ENCODE measurements around the gene APOL6.

Gene APOL6

GRCh38 chr22:35651085-35651484 lies 2.8 kb downstream of the APOL6 start:
- FAIRE-seq (no peak), DNase-seq (ENCODE audit: insufficient read length, low spot score) (no peak)
- no peak for TF ChIP-seq CTCF (IDR thresholded peaks at IDR 0.05; ENCODE audit: insufficient read depth, missing control alignments)

GRCh38 chr22:35653824-35654223 lies 5.6 kb downstream of the APOL6 start:
- no peak for TF ChIP-seq CTCF (IDR thresholded peaks at IDR 0.05; ENCODE audit: insufficient read depth, missing control alignments)
- DNase-seq (ENCODE audit: insufficient read length, low spot score) = no peak
- no peak for FAIRE-seq

GRCh38 chr22:35656284-35656752 lies 8.1 kb downstream of the APOL6 start:
- no peak for TF ChIP-seq CTCF (IDR thresholded peaks at IDR 0.05; ENCODE audit: insufficient read depth, missing control alignments)
- FAIRE-seq (no peak), DNase-seq (ENCODE audit: insufficient read length, low spot score) (no peak)

GRCh38 chr22:35657571-35658312 lies 9.5 kb downstream of the APOL6 start:
- DNase-seq (ENCODE audit: insufficient read length, low spot score) = no peak
- FAIRE-seq = no peak

GRCh38 chr22:35660291-35661127 lies 12.3 kb downstream of the APOL6 start:
- FAIRE-seq (no peak), DNase-seq (ENCODE audit: insufficient read length, low spot score) (no peak)
- TF ChIP-seq CTCF (IDR thresholded peaks at IDR 0.05; ENCODE audit: insufficient read depth, missing control alignments) = no peak

More at GRCh38 chr22:35657571-35658312, 9.5 kb downstream of the APOL6 start:
- no peak for TF ChIP-seq CTCF (IDR thresholded peaks at IDR 0.05; ENCODE audit: insufficient read depth, missing control alignments)

- DNase-seq (ENCODE audit: insufficient read length, low spot score) = no peak
- FAIRE-seq = no peak
- TF ChIP-seq CTCF (IDR thresholded peaks at IDR 0.05; ENCODE audit: insufficient read depth, missing control alignments) = no peak
These were observed 13.2 kb downstream of the APOL6 start for GRCh38 chr22:35661464-35661863.

All from D721Med (cell line).